Hepatocyte (in vitro differentiated cells): ENCODE data around the gene KRTAP10-5. TPM values are rescaled to one million over a fixed set of nuclear protein-coding genes. Genes with fewer than 3 reads are reported as not detected.

ENCODE experiments used
- DNase-seq: peaks from one replicate; pipeline ENCODE4 v3.0.0-alpha.2; 2016; ENCODE audit warnings: low spot score
- H2AFZ ChIP-seq: fragments of 200-600 bp; sonication (generic); 2 replicates; pipeline ENCODE4 v1.6.0; 2016; ENCODE audit warnings: antibody characterized with exemption, mild to moderate bottlenecking
- H3K27ac ChIP-seq: fragments of 200-600 bp; sonication (generic); 2 replicates; pipeline ENCODE4 v1.5.1; 2016; ENCODE audit warnings: mild to moderate bottlenecking
- H3K27me3 ChIP-seq: fragments of 200-600 bp; sonication (generic); 2 replicates; pipeline ENCODE4 v1.6.1; 2016
- H3K36me3 ChIP-seq: fragments of 200-600 bp; sonication (generic); replicated peaks from 2 replicates; pipeline ENCODE4 v1.5.1; 2016; ENCODE audit warnings: low read depth; ENCODE audit not compliant: insufficient read depth
- H3K4me1 ChIP-seq: fragments of 200-600 bp; sonication (generic); 2 replicates; pipeline ENCODE4 v1.5.1; 2016; ENCODE audit warnings: mild to moderate bottlenecking, moderate library complexity; ENCODE audit not compliant: insufficient read depth
- H3K4me2 ChIP-seq: fragments of 200-600 bp; sonication (generic); 2 replicates; pipeline ENCODE4 v1.6.0; 2016
- H3K4me3 ChIP-seq: fragments of 200-600 bp; sonication (generic); 2 replicates; pipeline ENCODE4 v1.5.1; 2016; ENCODE audit warnings: mild to moderate bottlenecking
- H3K79me2 ChIP-seq: fragments of 200-600 bp; sonication (generic); 2 replicates; pipeline ENCODE4 v1.6.0; 2017; ENCODE audit warnings: mild to moderate bottlenecking
- H3K9me2 ChIP-seq: fragments of 200-600 bp; sonication (generic); replicated peaks from 2 replicates; pipeline ENCODE4 v1.6.0; 2017; ENCODE audit warnings: mild to moderate bottlenecking; ENCODE audit not compliant: insufficient read depth
- H3K9me3 ChIP-seq: fragments of 200-600 bp; sonication (generic); 2 replicates; pipeline ENCODE4 v1.5.1; 2016; ENCODE audit warnings: low read depth, mild to moderate bottlenecking
- H4K20me1 ChIP-seq: fragments of 200-600 bp; sonication (generic); 2 replicates; pipeline ENCODE4 v1.6.0; 2016; ENCODE audit warnings: mild to moderate bottlenecking; ENCODE audit not compliant: insufficient read depth, poor library complexity, severe bottlenecking
- CTCF ChIP-seq: fragments of 200-600 bp; sonication (generic); IDR thresholded peaks from 2 replicates; pipeline ENCODE4 v1.5.1; 2016; ENCODE audit warnings: antibody characterized with exemption, mild to moderate bottlenecking; ENCODE audit not compliant: poor library complexity
- EZH2 ChIP-seq: fragments of 200-600 bp; sonication (generic); IDR thresholded peaks from 2 replicates; pipeline ENCODE4 v1.6.1; 2016; ENCODE audit warnings: antibody characterized with exemption, mild to moderate bottlenecking, borderline replicate concordance
- EZH2phosphoT487 ChIP-seq: fragments of 200-600 bp; sonication (generic); IDR thresholded peaks from one replicate; pipeline ENCODE4 v1.6.1; 2018; ENCODE audit warnings: antibody characterized with exemption, mild to moderate bottlenecking, low read depth, moderate library complexity; ENCODE audit not compliant: unreplicated experiment, severe bottlenecking
- WGBS: methylation state at CpG from one replicate; pipeline ENCODE4 v1.1.6; 2016; ENCODE audit warnings: low lambda C conversion rate; ENCODE audit errors: missing lambda C conversion rate; 5-methylcytosine and 5-hydroxymethylcytosine counted together
- polyA plus RNA-seq: library from polyadenylated mRNA; unstranded; fragments of >200 nt; fragmentation: Nextera tagmentation; extraction: Ambion mirVana; gene quantifications from 2 replicates; pipeline ENCODE4 v1.2.1, GENCODE V29; 2016
- total RNA-seq: library from RNA; depleted of rRNA; stranded (reverse); fragments of >200 nt; gene quantifications from 2 replicates; pipeline ENCODE4 v1.2.3, GENCODE V29; 2014

The KRTAP10-5 gene
- total and polyA plus RNA-seq, 2 experiments from 2014 or later, result not detected

DNA sequence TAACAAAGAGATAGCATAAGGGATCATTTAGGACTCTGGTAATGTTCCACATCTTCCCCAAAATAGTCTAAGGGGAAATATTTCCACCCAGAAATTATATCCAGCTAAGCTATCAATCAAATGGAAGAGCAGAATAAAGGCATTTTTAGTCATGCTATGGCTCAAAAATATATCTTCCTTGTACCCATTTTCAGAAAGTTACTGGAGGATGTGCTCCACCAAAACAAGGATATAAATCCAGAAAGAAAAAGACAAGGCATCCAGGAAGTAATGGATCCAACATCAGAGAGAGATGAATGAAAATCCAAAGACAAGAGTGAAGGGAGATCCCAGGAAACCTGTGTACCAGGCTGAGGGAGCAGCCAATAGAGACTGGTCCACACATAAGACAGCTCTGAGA is 28.8 kb upstream of the KRTAP10-5 start:
- no peak overlapping the region for H2AFZ ChIP-seq
- H3K9me2 ChIP-seq, result no peaks in the 10 kb centered on the region
- no peaks in the 10 kb centered on the region for H3K79me2 ChIP-seq
- H3K27ac ChIP-seq, result no peak overlapping the region
- TF ChIP-seq EZH2, result no peak
- no peak for TF ChIP-seq CTCF
- TF ChIP-seq EZH2phosphoT487, result no peak
- no peaks in the 10 kb centered on the region for H3K4me1 ChIP-seq
- H3K36me3 ChIP-seq, result no peaks in the 10 kb centered on the region
- H3K9me3 ChIP-seq, result no peaks in the 10 kb centered on the region
- H4K20me1 ChIP-seq, result no peaks in the 10 kb centered on the region
- no peak overlapping the region for H3K4me3 ChIP-seq
- no peak overlapping the region for H3K4me2 ChIP-seq
- no peak for DNase-seq
- H3K27me3 ChIP-seq, result no peaks in the 10 kb centered on the region

DNA sequence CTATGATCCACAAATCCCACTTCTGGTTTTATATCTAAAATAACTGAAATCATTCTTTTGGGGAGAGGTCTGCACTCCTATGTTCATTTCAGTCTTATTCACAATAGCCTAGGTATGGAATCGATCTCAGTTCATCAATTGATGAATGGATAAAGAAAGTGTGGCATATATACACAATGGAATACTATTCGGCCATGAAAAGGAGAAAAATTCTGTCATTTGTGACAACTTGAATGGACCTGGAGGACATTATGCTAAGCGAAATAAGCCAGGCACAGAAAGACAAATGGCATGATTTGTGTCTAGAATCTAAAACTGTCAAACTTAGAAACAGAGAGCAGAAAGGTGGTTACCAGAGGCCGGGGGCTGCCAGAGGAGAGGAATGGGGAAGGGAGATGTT is 26.1 kb upstream of the KRTAP10-5 start:
- 76% methylated on average over 4 of the region's 4 CpGs for WGBS
- no peaks in the 10 kb centered on the region for H3K36me3 ChIP-seq

DNA sequence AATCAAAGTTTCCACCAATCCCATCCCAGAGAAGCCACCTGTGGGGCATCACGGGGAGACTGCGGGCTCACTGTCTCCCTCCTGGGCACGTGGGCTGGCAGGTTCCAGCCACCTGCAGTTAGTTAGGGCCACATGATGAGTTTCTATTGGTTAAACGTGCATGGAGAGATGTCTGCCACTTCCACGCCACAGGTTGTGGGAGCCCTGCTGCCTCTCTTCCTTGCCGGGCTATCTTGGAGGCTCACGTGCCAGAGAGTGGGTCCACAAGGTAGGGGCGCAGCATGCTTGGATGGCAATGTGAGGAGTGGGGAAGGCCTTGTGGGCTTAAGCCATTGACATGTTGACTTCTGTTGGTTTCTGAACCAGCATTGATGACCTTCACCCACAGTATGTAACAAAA is 23.5 kb upstream of the KRTAP10-5 start:
- no peaks in the 10 kb centered on the region for H3K9me2 ChIP-seq
- no peak overlapping the region for H3K4me2 ChIP-seq
- no peaks in the 10 kb centered on the region for H3K36me3 ChIP-seq
- H3K27me3 ChIP-seq, result no peaks in the 10 kb centered on the region
- H3K4me1 ChIP-seq, result no peaks in the 10 kb centered on the region
- no peaks in the 10 kb centered on the region for H3K9me3 ChIP-seq
- DNase-seq, result no peak
- 91% methylated on average over 8 of the region's 8 CpGs for WGBS
- TF ChIP-seq EZH2phosphoT487, result no peak
- H2AFZ ChIP-seq, result no peak overlapping the region
- no peaks in the 10 kb centered on the region for H3K79me2 ChIP-seq
- no peak overlapping the region for H3K27ac ChIP-seq
- H3K4me3 ChIP-seq, result no peak overlapping the region
- H4K20me1 ChIP-seq, result no peaks in the 10 kb centered on the region

More for the DNA sequence above, 26.1 kb upstream of the KRTAP10-5 start:
- TF ChIP-seq EZH2phosphoT487 (no peak), CTCF (no peak), EZH2 (no peak)
- Histone ChIP-seq H3K27me3 (no peaks in the 10 kb centered on the region), H4K20me1 (no peaks in the 10 kb centered on the region), H2AFZ (no peak overlapping the region), H3K79me2 (no peaks in the 10 kb centered on the region), H3K4me3 (no peak overlapping the region), H3K4me1 (no peaks in the 10 kb centered on the region), H3K27ac (no peak overlapping the region), H3K4me2 (no peak overlapping the region), H3K9me3 (no peaks in the 10 kb centered on the region), H3K9me2 (no peaks in the 10 kb centered on the region)
- DNase-seq, result no peak

DNA sequence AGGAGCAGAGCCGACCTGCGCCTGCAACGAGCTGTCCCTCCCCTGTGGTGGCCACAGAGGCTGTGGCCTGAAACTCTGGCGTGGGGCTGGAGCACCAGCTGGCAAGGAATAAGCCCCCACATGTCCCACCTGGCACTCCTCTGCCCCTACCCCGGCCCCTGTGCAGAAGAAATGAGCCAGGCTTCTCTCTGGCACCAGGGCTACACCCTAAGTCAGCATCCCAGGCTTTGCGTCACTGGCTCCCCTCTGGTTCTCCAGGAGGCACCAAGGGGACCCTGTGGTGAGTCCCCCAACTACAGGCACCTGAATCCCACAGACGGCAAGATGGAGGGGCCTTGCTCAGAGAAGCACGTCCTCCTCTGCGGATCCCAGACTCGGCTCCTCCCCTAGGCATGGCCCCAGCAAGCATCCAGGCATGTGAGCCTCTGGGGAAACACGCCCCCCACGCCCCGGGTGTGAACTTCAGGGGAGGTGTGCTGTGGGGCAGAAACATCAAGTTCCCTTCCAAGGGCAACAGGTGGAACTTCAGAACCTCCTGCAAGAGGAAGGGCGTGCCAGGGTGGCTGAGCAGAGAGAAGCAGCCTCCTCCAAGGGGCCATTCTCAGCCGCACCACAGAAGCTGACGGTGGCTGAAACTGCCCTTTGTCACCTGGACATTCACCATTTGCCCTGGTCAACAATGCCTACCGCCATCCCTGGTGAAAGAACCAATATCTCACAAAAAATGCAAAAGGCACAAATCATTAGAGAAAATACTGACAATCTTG is 22.9 kb upstream of the KRTAP10-5 start:
- no peak for TF ChIP-seq EZH2phosphoT487
- TF ChIP-seq CTCF, result no peak
- no peak for TF ChIP-seq EZH2
- DNase-seq, result no peak
- no peaks in the 10 kb centered on the region for H3K9me2 ChIP-seq
- no peaks in the 10 kb centered on the region for H3K9me3 ChIP-seq
- no peaks in the 10 kb centered on the region for H3K79me2 ChIP-seq
- no peak overlapping the region for H3K27ac ChIP-seq
- no peak overlapping the region for H3K4me3 ChIP-seq
- WGBS, result 64% methylated on average over 17 of the region's 17 CpGs
- H3K4me2 ChIP-seq, result no peak overlapping the region
- no peaks in the 10 kb centered on the region for H3K4me1 ChIP-seq
- no peaks in the 10 kb centered on the region for H3K36me3 ChIP-seq
- no peak overlapping the region for H2AFZ ChIP-seq
- no peaks in the 10 kb centered on the region for H4K20me1 ChIP-seq
- H3K27me3 ChIP-seq, result no peaks in the 10 kb centered on the region
